ENCODE data around the gene CEP350. TPM values are rescaled to one million over a fixed set of nuclear protein-coding genes. Genes with fewer than 3 reads are reported as not detected.
A peak's percentile ranks its signal among the peaks of the same experiment; 100 is the strongest.

CEP350 gene
- total and polyA plus RNA-seq, 2 of the 4 experiments (the other 2 are of a cell fraction), result 5.0 to 36.4 TPM

- Histone ChIP-seq H3K4ac (ENCODE audit: low read depth, low read length) (no peak overlapping the region), H3K4me3 (ENCODE audit: insufficient read depth, low read depth, low read length) (peak overlapping the region; percentile 76), H4K8ac (ENCODE audit: low read depth in 2 of 2, low read length in 2 of 2) (no peak overlapping the region), H3K36me3 (ENCODE audit: control insufficient read depth, insufficient read depth, low read length) (no peaks in the 10 kb centered on the region), H3K9me1 (ENCODE audit: insufficient read depth, low read length) (0 out of 2 replicates have a peak, but pooled peaks cover 4% of the 10 kb centered on the region), H2BK20ac (ENCODE audit: low read depth, low read length) (no peak overlapping the region), H3K56ac (ENCODE audit: extremely low read depth, insufficient read depth, low read length) (no peak overlapping the region), H3K79me1 (ENCODE audit: low read depth in 1 of 2, low read length in 2 of 2) (peaks cover 8 to 23% of the 10 kb centered on the region in 2 experiments; a peak in 3 of 4 replicates), H3K14ac (replicated peaks; ENCODE audit: low read depth, low read length) (no peak overlapping the region), H3K9ac (ENCODE audit: low read depth, low read length) (peak overlapping the region; percentile 88; the same call in 1 of the 2 replicates), H3K4me1 (ENCODE audit: control insufficient read depth, insufficient read depth, low read length) (peaks cover 2% of the 10 kb centered on the region; the same call in 1 of the 2 replicates), H3K27ac (ENCODE audit: insufficient read depth, low read length) (no peak overlapping the region), H3K4me2 (ENCODE audit: low read depth, low read length) (peak overlapping the region; percentile 66), H2BK120ac (ENCODE audit: low read depth, low read length) (no peak overlapping the region), H2BK5ac (ENCODE audit: low read depth, low read length, poor library complexity, severe bottlenecking) (no peak overlapping the region), H2AFZ (replicated peaks; ENCODE audit: low read length, poor library complexity) (no peak overlapping the region), H4K20me1 (ENCODE audit: insufficient read depth, low read length) (peaks cover 8% of the 10 kb centered on the region; the same call in 1 of the 2 replicates), H2AK9ac (replicated peaks; ENCODE audit: low read depth, low read length, poor library complexity) (no peak overlapping the region), H3K9me3 (ENCODE audit: control insufficient read depth, insufficient read depth, low read length) (no peaks in the 10 kb centered on the region), H3K23ac (ENCODE audit: low read depth, low read length) (peak overlapping the region; percentile 90; the same call in 1 of the 2 replicates), H3K18ac (ENCODE audit: low read depth, low read length) (no peak overlapping the region), H3K27me3 (ENCODE audit: control insufficient read depth, insufficient read depth, low read length) (no peaks in the 10 kb centered on the region), H4K5ac (ENCODE audit: low read depth, low read length) (no peak overlapping the region), H2BK15ac (ENCODE audit: low read depth, low read length) (no peak overlapping the region), H2AK5ac (ENCODE audit: low read depth, low read length) (no peak overlapping the region), H4K91ac (ENCODE audit: insufficient read depth, low read depth, low read length) (no peak overlapping the region)
- POLR2A ChIA-PET (ENCODE audit: unreplicated experiment), result no interaction called here
- CTCF ChIA-PET, result no interaction called here
- ATAC-seq (ENCODE audit: low read depth) (no peak), DNase-seq (no peak)
- in situ Hi-C loops (cut with MboI; ENCODE audit: low sequenced_read_pairs) (no loop called here), dilution Hi-C loops (cut with HindIII; ENCODE audit: low sequenced_read_pairs, unreplicated experiment) (no loop called here), intact Hi-C loops (cut with micrococcal nuclease) (no loop called here)
- TF ChIP-seq CTCF (conservative IDR thresholded peaks at IDR 0.05; ENCODE audit: low read depth, low read length) (no peak), MAFK (IDR thresholded peaks at IDR 0.05; ENCODE audit: low read depth, low read length) (no peak)
- BruUV-seq (replicated peaks), result TSS peak; percentile 49
- no CpG with 5 or more reads among the region's 3 CpGs for WGBS, 2 experiments (ENCODE audit: extremely low coverage in 2 of 2, insufficient read length in 1 of 2)
Observed at GRCh38 chr1:179955731-179956130, 1.1 kb downstream of the CEP350 start.
